ENCODE data around the gene SNX22.

SNX22 gene

GRCh38 chr15:64133623-64134344, 17.7 kb upstream of the SNX22 start:
- Histone ChIP-seq H3K27ac (replicated peaks) (peak overlapping the region; percentile 35; the same call in 1 of the 2 replicates), H3K27me3 (ENCODE audit: insufficient read depth, poor library complexity, severe bottlenecking) (no peaks in the 10 kb centered on the region), H3K4me3 (replicated peaks; ENCODE audit: insufficient read depth, low read length) (no peak overlapping the region)
- TF ChIP-seq CTCF (IDR thresholded peaks at IDR 0.05; ENCODE audit: insufficient read depth, low read length) (no peak), SPI1 (IDR thresholded peaks at IDR 0.05; ENCODE audit: borderline replicate concordance, low read depth) (no peak), GABPA (IDR thresholded peaks at IDR 0.05; ENCODE audit: low read depth) (no peak), POLR2AphosphoS5 (IDR thresholded peaks at IDR 0.05; ENCODE audit: low read depth) (no peak)
- TF ChIP-seq, protein P1, sequence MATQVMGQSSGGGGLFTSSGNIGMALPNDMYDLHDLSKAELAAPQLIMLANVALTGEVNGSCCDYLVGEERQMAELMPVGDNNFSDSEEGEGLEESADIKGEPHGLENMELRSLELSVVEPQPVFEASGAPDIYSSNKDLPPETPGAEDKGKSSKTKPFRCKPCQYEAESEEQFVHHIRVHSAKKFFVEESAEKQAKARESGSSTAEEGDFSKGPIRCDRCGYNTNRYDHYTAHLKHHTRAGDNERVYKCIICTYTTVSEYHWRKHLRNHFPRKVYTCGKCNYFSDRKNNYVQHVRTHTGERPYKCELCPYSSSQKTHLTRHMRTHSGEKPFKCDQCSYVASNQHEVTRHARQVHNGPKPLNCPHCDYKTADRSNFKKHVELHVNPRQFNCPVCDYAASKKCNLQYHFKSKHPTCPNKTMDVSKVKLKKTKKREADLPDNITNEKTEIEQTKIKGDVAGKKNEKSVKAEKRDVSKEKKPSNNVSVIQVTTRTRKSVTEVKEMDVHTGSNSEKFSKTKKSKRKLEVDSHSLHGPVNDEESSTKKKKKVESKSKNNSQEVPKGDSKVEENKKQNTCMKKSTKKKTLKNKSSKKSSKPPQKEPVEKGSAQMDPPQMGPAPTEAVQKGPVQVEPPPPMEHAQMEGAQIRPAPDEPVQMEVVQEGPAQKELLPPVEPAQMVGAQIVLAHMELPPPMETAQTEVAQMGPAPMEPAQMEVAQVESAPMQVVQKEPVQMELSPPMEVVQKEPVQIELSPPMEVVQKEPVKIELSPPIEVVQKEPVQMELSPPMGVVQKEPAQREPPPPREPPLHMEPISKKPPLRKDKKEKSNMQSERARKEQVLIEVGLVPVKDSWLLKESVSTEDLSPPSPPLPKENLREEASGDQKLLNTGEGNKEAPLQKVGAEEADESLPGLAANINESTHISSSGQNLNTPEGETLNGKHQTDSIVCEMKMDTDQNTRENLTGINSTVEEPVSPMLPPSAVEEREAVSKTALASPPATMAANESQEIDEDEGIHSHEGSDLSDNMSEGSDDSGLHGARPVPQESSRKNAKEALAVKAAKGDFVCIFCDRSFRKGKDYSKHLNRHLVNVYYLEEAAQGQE (IDR thresholded peaks at IDR 0.05; ENCODE audit: insufficient replicate concordance, low read depth), result no peak
- no peak for DNase-seq (ENCODE audit: low read depth in 1 of 2, low spot score in 1 of 2)

GRCh38 chr15:64134345-64134829, 17.1 kb upstream of the SNX22 start:
- DNase-seq (ENCODE audit: low read depth in 1 of 2, low spot score in 1 of 2), result peak in 1 of 2 experiments; percentile 90

DNA sequence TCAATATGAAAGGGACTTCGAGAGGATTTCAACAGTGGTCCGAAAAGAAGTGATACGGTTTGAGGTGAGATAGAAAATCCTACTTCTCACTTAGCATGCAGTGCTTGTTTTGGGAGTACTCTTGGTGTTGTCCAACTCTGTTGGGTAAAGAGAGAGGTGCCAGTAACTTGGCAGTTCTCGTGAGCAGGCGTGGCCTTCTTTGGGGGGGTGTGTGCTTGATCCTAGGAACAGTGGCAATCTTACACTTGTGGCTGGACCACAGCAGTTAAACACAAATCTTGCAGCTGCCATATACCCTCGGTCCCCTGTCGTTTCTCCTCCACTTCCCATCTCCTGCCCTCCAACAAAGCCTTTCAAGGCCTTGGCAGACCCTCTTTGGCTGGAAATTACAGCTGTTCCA, 15.2 kb upstream of the SNX22 start:
- H3K27ac ChIP-seq (replicated peaks), result no peak overlapping the region
- no peaks in the 10 kb centered on the region for H3K27me3 ChIP-seq (ENCODE audit: insufficient read depth, poor library complexity, severe bottlenecking)
- no peak for TF ChIP-seq POLR2AphosphoS5 (IDR thresholded peaks at IDR 0.05; ENCODE audit: low read depth)
- TF ChIP-seq GABPA (IDR thresholded peaks at IDR 0.05; ENCODE audit: low read depth), result no peak
- TF ChIP-seq, protein P1 (IDR thresholded peaks at IDR 0.05; ENCODE audit: insufficient replicate concordance, low read depth), result no peak
- TF ChIP-seq CTCF (IDR thresholded peaks at IDR 0.05; ENCODE audit: insufficient read depth, low read length), result no peak
- TF ChIP-seq SPI1 (IDR thresholded peaks at IDR 0.05; ENCODE audit: borderline replicate concordance, low read depth), result no peak
- DNase-seq (ENCODE audit: low read depth in 1 of 2, low spot score in 1 of 2), result no peak
- H3K4me3 ChIP-seq (replicated peaks; ENCODE audit: insufficient read depth, low read length), result no peak overlapping the region

More at GRCh38 chr15:64134345-64134829, 17.1 kb upstream of the SNX22 start:
- no peaks in the 10 kb centered on the region for H3K27me3 ChIP-seq (ENCODE audit: insufficient read depth, poor library complexity, severe bottlenecking)
- H3K27ac ChIP-seq (replicated peaks), result peak overlapping the region; percentile 35; the same call in 1 of the 2 replicates
- no peak overlapping the region for H3K4me3 ChIP-seq (replicated peaks; ENCODE audit: insufficient read depth, low read length)
- TF ChIP-seq GABPA (IDR thresholded peaks at IDR 0.05; ENCODE audit: low read depth) (no peak), POLR2AphosphoS5 (IDR thresholded peaks at IDR 0.05; ENCODE audit: low read depth) (peak; percentile 78), SPI1 (IDR thresholded peaks at IDR 0.05; ENCODE audit: borderline replicate concordance, low read depth) (no peak)

DNA sequence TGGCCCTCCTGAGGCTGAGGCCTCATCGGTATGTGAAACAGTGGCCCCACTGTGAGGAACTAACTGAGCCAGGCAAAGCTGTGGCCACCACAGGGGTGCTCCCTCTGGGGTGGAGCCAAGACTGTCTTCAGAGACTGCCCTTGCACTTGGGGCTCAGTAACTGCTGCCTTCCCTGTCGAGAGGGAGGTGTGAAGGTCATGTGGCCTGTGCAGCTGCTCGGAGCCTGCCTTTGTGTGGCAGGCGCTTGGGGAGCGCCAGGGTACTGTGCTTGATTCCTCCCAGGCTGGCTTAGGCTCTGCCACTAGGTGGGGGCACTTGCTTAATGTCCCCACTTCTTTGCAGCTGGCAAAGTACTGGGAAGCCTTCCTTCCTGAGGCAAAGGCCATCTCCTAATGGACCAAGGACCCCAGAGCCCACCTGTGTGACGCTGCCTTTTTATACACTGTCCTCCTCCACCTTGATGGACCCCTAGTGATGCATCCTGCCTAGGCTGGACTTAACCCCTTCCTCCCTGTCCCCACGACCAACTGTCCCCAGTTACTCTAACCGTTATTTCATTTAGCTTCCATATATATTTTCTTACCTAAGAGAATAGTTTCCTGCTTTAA, 14.2 kb upstream of the SNX22 start:
- H3K4me3 ChIP-seq (replicated peaks; ENCODE audit: insufficient read depth, low read length), result no peak overlapping the region
- no peaks in the 10 kb centered on the region for H3K27me3 ChIP-seq (ENCODE audit: insufficient read depth, poor library complexity, severe bottlenecking)
- TF ChIP-seq SPI1 (IDR thresholded peaks at IDR 0.05; ENCODE audit: borderline replicate concordance, low read depth), result no peak
- no peak for TF ChIP-seq GABPA (IDR thresholded peaks at IDR 0.05; ENCODE audit: low read depth)
- TF ChIP-seq POLR2AphosphoS5 (IDR thresholded peaks at IDR 0.05; ENCODE audit: low read depth), result no peak
- TF ChIP-seq, protein P1 (IDR thresholded peaks at IDR 0.05; ENCODE audit: insufficient replicate concordance, low read depth), result no peak
- no peak for TF ChIP-seq CTCF (IDR thresholded peaks at IDR 0.05; ENCODE audit: insufficient read depth, low read length)
- H3K27ac ChIP-seq (replicated peaks), result no peak overlapping the region
- no peak for DNase-seq (ENCODE audit: low read depth in 1 of 2, low spot score in 1 of 2)
